Erythroblast (primary cell): Measurements from ENCODE around the gene HSPA14.

ENCODE experiments used
- GATA1 ChIP-seq: IDR thresholded peaks from 2 replicates; pipeline ENCODE4 v1.6.1; 2011; ENCODE audit warnings: low read depth, mild to moderate bottlenecking, control low read depth, low read length, moderate library complexity
- POLR2A ChIP-seq: IDR thresholded peaks from 2 replicates; pipeline ENCODE4 v1.6.1; 2011; ENCODE audit warnings: mild to moderate bottlenecking, low read length

DNA sequence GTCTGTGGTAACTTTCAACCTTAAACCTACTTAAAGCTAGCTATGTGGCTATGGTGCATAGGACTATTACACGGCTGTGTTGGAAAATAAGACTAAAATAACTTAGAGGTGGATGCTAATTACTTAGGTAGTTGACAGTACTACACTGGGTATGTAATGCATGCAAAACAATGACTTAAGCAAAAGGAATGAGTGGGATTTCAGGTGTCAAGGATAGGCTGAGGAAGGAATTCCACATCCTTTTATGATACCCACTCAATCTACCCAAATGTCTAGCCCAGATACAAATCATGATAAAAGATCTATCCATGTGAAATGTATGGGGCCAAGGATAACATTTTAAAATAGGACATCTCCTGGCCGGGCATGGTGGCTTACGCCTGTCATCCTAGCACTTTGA lies 14.1 kb upstream of the HSPA14 start:
- TF ChIP-seq POLR2A (no peak), GATA1 (no peak)
